NCI-H1417 treated with DMSO at 0.1 percent for 48 hours (cell line): ENCODE results near the gene UROC1.

Experiments
- DNase-seq: peaks from one replicate; lab custom pipeline; 2025; lab: John Stamatoyannopoulos, UW

Gene UROC1

GRCh38 chr3:126439968-126440708, 77.4 kb downstream of the UROC1 start:
- DNase-seq, result no peak

GRCh38 chr3:126439346-126439967, 78.1 kb downstream of the UROC1 start:
- DNase-seq, result no peak

GRCh38 chr3:126438746-126439145, 78.8 kb downstream of the UROC1 start:
- DNase-seq, result no peak

GRCh38 chr3:126438186-126438585, 79.4 kb downstream of the UROC1 start:
- no peak for DNase-seq

- DNase-seq, result no peak
Measured at GRCh38 chr3:126436826-126437717, 80.5 kb downstream of the UROC1 start.

GRCh38 chr3:126435456-126436315, 81.9 kb downstream of the UROC1 start:
- no peak for DNase-seq

GRCh38 chr3:126434931-126435411, 82.6 kb downstream of the UROC1 start:
- no peak for DNase-seq

GRCh38 chr3:126434264-126434590, 83.3 kb downstream of the UROC1 start:
- DNase-seq, result no peak

GRCh38 chr3:126433496-126434263, 83.9 kb downstream of the UROC1 start:
- no peak for DNase-seq

GRCh38 chr3:126433105-126433430, 84.5 kb downstream of the UROC1 start:
- no peak for DNase-seq

- DNase-seq, result no peak
Measured at GRCh38 chr3:126432361-126433104, 85.0 kb downstream of the UROC1 start.
